Measurements from ENCODE around the gene BCAS4. TPM values are rescaled to one million over a fixed set of nuclear protein-coding genes. Genes with fewer than 3 reads are reported as not detected.

The BCAS4 gene
- total RNA-seq, 1 donor from 2014 or later: 0.34 TPM

- peak; percentile 80 for DNase-seq
These were observed 119.0 kb downstream of the BCAS4 start for GRCh38 chr20:50913690-50914375.

- peak; percentile 65 for DNase-seq
These were observed 120.6 kb downstream of the BCAS4 start for GRCh38 chr20:50915424-50915823.

- DNase-seq: peak; percentile 53
These were observed 121.4 kb downstream of the BCAS4 start for GRCh38 chr20:50916257-50916656.

GRCh38 chr20:50916934-50917333, 122.1 kb downstream of the BCAS4 start:
- DNase-seq: no peak

GRCh38 chr20:50918403-50918802, 123.5 kb downstream of the BCAS4 start:
- no peak for DNase-seq

GRCh38 chr20:50919567-50919966, 124.7 kb downstream of the BCAS4 start:
- DNase-seq: peak; percentile 53

- peak; percentile 43 for DNase-seq
These were observed 126.1 kb downstream of the BCAS4 start for GRCh38 chr20:50920997-50921396.

GRCh38 chr20:50921803-50922501, 127.1 kb downstream of the BCAS4 start:
- no peak for DNase-seq

GRCh38 chr20:50924261-50924920, 129.5 kb downstream of the BCAS4 start:
- no peak for DNase-seq

GRCh38 chr20:50926530-50926929, 131.7 kb downstream of the BCAS4 start:
- DNase-seq: no peak

Other genes with a start within 250 kb of the BCAS4 start
- gene RIPOR3, start 103.5 kb upstream of the BCAS4 start, total RNA-seq: 0.68 TPM in 1 of 2 replicates, not detected in the other
- gene PARD6B, start 63.5 kb upstream of the BCAS4 start, total RNA-seq: 0.28 and 0.85 TPM in 2 replicates
- gene ADNP, start 136.4 kb downstream of the BCAS4 start, total RNA-seq: 28.8 and 53.0 TPM in 2 replicates
- gene DPM1, start 163.5 kb downstream of the BCAS4 start, total RNA-seq: 71.5 and 75.9 TPM in 2 replicates
- 8.5 and 9.2 TPM in 2 replicates for gene MOCS3, start 163.8 kb downstream of the BCAS4 start, total RNA-seq
- 0.70 and 3.1 TPM in 2 replicates for gene KCNG1, start 228.0 kb downstream of the BCAS4 start, total RNA-seq